Fibroblast of the aortic adventitia (primary cell): Measurements from ENCODE around the gene IL37. TPM values are rescaled to one million over a fixed set of nuclear protein-coding genes. Genes with fewer than 3 reads are reported as not detected.

ENCODE experiments used
- DNase-seq: peaks from one replicate; pipeline ENCODE4 v3.0.0-alpha.2; 2010; ENCODE audit warnings: low read depth
- H3K4me3 ChIP-seq: 2 replicates; pipeline ENCODE4 v1.5.1; 2011; ENCODE audit warnings: low read depth, mild to moderate bottlenecking, control low read depth, low read length, moderate library complexity
- total RNA-seq: library from RNA; depleted of rRNA; stranded (reverse); fragments of >200 nt; gene quantifications from 2 replicates; pipeline ENCODE4 v1.2.3, GENCODE V29; 2012; ENCODE audit warnings: low replicate concordance
- TF ChIP-seq, protein P1 (sequence below): IDR thresholded peaks from 2 replicates; pipeline ENCODE4 v1.5.1; 2011; ENCODE audit warnings: mild to moderate bottlenecking, low read length, control low read depth, inconsistent platforms; ENCODE audit not compliant: insufficient read depth

The IL37 gene
- total RNA-seq, 1 donor, result not detected

DNA sequence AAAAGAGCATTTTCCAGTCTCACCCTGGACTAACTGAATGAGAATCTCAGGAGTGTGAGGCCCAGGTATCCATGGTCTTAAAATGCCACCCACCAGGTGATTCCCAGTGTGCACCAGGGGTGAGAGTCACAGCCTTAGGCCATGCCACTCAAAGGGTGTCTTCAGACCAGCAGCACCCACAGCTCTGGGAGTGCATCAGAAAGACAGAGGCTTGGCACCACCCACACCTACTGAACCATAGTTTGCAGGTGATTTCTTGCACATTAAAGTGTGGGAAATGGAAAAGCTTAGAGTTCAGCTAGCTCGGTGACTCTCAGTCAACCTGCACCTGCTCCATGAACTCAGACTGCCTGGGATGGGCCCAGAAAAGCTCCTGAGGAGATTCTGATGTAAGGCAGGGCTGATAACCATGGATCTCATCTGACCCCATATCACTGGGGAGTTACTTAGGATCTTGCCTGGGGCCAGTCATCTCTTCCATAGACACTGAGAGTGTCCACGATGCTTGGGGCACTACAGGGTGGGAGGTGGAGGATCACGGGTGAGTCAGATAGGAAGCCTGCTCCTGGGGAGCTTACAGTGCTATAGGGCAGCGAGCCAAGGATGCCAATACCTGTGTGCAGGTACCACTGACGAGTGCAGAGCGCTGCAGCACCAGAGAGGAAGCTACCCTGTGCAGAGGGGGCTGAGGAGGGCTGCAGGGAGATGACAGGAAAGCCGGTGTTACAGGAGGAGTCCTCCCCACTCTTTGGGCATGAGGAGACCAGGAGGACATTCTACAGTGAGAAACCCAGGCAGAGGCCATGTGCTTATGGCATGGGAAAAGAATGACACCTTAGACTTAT, 4.6 kb downstream of the IL37 start:
- H3K4me3 ChIP-seq, result no peak overlapping the region
- DNase-seq, result no peak
- TF ChIP-seq, protein P1, sequence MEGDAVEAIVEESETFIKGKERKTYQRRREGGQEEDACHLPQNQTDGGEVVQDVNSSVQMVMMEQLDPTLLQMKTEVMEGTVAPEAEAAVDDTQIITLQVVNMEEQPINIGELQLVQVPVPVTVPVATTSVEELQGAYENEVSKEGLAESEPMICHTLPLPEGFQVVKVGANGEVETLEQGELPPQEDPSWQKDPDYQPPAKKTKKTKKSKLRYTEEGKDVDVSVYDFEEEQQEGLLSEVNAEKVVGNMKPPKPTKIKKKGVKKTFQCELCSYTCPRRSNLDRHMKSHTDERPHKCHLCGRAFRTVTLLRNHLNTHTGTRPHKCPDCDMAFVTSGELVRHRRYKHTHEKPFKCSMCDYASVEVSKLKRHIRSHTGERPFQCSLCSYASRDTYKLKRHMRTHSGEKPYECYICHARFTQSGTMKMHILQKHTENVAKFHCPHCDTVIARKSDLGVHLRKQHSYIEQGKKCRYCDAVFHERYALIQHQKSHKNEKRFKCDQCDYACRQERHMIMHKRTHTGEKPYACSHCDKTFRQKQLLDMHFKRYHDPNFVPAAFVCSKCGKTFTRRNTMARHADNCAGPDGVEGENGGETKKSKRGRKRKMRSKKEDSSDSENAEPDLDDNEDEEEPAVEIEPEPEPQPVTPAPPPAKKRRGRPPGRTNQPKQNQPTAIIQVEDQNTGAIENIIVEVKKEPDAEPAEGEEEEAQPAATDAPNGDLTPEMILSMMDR, result no peak

DNA sequence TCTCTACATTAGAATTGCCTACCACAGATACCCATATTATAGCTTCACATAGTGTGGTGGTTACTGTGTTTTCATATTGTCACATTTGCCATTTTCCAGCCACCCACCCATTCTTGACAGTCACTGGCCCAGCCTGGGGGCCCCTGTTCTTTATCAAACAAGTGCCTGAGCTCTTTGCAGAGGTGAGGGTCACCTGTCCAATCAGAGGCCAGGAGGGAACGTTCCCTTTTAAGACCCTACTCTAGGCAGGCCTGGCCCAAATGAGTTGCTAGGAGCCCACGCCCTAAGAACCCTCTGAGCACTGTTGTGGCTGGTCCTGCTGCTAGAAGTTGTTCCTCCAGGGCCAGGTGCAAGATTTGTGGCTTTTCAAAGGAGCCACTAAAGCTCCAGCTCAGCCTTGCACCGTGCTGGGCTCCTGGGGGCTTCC, 5.2 kb downstream of the IL37 start:
- H3K4me3 ChIP-seq, result no peak overlapping the region
- TF ChIP-seq, protein P1, result no peak
- no peak for DNase-seq

DNA sequence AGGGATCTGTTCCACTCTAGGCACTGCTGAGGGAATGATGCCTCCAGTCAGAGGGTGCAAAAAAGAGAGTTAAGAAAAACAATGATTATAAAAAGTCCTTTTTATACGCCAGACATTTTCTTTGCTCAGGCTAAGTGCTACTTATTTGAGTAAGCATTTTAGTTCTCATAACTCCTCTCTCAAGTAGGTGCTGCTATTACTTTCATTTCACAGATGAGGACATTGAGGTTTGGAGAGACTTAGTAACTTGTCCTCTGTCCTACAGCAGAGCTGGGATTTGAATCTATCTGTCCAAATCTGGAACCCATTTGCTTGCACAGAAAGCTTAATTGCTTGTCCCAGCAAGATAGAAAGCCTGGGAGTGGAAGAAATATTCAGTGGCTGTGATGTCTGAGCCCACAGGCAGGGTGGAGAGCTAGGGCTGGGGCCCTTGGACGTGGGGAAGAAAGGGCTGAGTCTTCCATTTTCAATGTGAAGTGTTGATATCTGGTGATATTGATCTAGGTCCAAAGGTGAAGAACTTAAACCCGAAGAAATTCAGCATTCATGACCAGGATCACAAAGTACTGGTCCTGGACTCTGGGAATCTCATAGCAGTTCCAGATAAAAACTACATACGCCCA, 5.8 kb downstream of the IL37 start:
- DNase-seq, result no peak
- no peak overlapping the region for H3K4me3 ChIP-seq
- TF ChIP-seq, protein P1, result no peak

- TF ChIP-seq, protein P1, result no peak
- no peak for DNase-seq
Measured at GRCh38 chr2:112917856-112918255, 6.9 kb downstream of the IL37 start.

GRCh38 chr2:112918256-112918655, 7.3 kb downstream of the IL37 start:
- TF ChIP-seq, protein P1, result no peak
- no peak for DNase-seq
- no peak overlapping the region for H3K4me3 ChIP-seq

More at GRCh38 chr2:112917856-112918255, 6.9 kb downstream of the IL37 start:
- no peak overlapping the region for H3K4me3 ChIP-seq

DNA sequence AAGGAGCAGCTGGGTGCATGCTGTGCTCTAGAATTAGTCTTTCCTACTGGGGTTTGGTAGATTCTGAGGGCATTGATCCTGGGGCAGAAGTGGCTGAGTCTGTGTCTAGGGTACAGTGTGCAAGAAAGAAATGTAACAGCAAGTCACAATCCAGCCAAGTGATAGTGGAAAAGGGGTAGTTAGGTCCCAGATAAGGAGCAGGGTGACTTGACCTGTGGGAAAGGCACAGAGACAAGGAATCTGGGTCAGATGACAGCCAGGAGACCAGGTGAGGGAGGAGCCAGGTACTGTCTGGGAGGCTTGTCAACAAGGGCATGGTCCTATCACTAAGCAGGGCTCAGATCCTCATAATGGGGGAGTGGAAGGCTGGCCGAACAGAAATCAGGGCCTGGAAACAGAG, 8.1 kb downstream of the IL37 start:
- DNase-seq, result no peak
- TF ChIP-seq, protein P1, result no peak

More for the DNA sequence above, 8.1 kb downstream of the IL37 start:
- H3K4me3 ChIP-seq, result no peak overlapping the region
